Measurements from ENCODE around the gene LCOR. TPM values are rescaled to one million over a fixed set of nuclear protein-coding genes. Genes with fewer than 3 reads are reported as not detected.

Gene LCOR
- 10 to 100 TPM in 3 of 4 donors, 1 to 10 TPM in 1; 9.2 to 20.0 (median 14.6) TPM for total RNA-seq

GRCh38 chr10:96831867-96832720, at the start of gene LCOR:
Gene LCOR, plus strand, starts transcription at chr10:96832298. Its CDS starts 116,760 bp downstream, at chr10:96949058.
- in situ Hi-C loops (cut with MboI; ENCODE audit: low sequenced_read_pairs in 4 of 4), result loop anchor here in 2 of 4 donors (10.0 kb wide), 2 partner anchors 193 to 437 kb away; no protein-coding TSS in a partner anchor
- H3K27me3 ChIP-seq, result no peaks in the 10 kb centered on the region
- H3K4me1 ChIP-seq, result peaks cover 37 to 47% of the 10 kb centered on the region in 2 donors
- ATAC-seq, result peak; percentile 79 to 82
- peak within 1 kb of the TSS; percentile 81 to 90 (median 86) for H3K4me3 ChIP-seq
- H3K36me3 ChIP-seq, result no peaks in the 10 kb centered on the region
- no peaks in the 10 kb centered on the region for H3K9me3 ChIP-seq
- intact Hi-C loops (cut with DNase I; ENCODE audit: low total_unique reads), result loop anchor here (2.0 to 10.0 kb wide), 7 partner anchors 67 to 503 kb away; partner anchors contain the start of genes FRAT2, TLL2 and TM9SF3
- peak; percentile 71 to 82 for DNase-seq
- TF ChIP-seq POLR2A (IDR thresholded peaks at IDR 0.05) (peak; percentile 84 to 87), CTCF (IDR thresholded peaks at IDR 0.05 in 4 of 5, conservative IDR thresholded peaks at IDR 0.05 in 1 of 5) (peak in 1 of 5 experiments; percentile 28)
- H3K27ac ChIP-seq, result peak within 1 kb of the TSS; percentile 94 to 99 (median 98)

GRCh38 chr10:96784253-96784652, 47.8 kb upstream of the LCOR start:
- no peak for DNase-seq
- TF ChIP-seq POLR2A (IDR thresholded peaks at IDR 0.05), result no peak
- no peak for TF ChIP-seq CTCF (IDR thresholded peaks at IDR 0.05 in 4 of 5, conservative IDR thresholded peaks at IDR 0.05 in 1 of 5)
- intact Hi-C loops (cut with DNase I; ENCODE audit: low total_unique reads), result no loop called here
- ATAC-seq, result no peak
- no peak overlapping the region for H3K4me3 ChIP-seq
- in situ Hi-C loops (cut with MboI; ENCODE audit: low sequenced_read_pairs in 4 of 4), result no loop called here
- H3K27me3 ChIP-seq, result no peaks in the 10 kb centered on the region
- no peaks in the 10 kb centered on the region for H3K9me3 ChIP-seq
- H3K27ac ChIP-seq, result no peak overlapping the region
- no peaks in the 10 kb centered on the region for H3K4me1 ChIP-seq
- H3K36me3 ChIP-seq, result no peaks in the 10 kb centered on the region

DNA sequence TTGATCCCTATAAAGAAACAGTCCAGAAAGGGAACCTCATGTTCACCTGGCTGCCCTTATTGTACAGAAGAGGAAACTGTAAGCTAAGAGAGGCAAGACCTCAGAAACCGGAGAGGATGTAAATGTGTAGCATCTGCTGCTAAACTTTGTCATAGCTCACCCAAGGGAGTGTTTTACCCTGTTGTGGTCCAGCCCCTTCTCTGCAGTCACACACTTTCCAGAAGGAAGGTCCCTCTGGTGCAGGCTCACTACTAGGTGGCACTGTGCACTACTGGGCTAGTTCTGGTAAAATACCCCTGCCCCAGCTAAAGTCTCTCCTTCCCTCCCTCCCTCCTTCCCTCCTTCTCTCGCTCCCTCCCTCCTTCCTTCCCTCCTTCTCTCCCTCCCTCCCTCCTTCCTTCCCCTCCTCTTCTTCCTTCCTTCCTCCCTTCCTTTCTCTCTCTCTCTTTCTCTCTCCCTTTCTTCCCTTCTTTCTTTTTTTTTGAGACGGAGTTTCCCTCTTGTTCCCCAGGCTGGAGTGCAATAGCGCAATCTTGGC, 42.5 kb upstream of the LCOR start:
- no peak for ATAC-seq
- no peak for DNase-seq
- intact Hi-C loops (cut with DNase I; ENCODE audit: low total_unique reads), result no loop called here
- TF ChIP-seq POLR2A (IDR thresholded peaks at IDR 0.05) (no peak), CTCF (IDR thresholded peaks at IDR 0.05 in 4 of 5, conservative IDR thresholded peaks at IDR 0.05 in 1 of 5) (no peak)
- Histone ChIP-seq H3K36me3 (no peaks in the 10 kb centered on the region), H3K4me1 (no peaks in the 10 kb centered on the region), H3K27me3 (no peaks in the 10 kb centered on the region), H3K27ac (no peak overlapping the region), H3K9me3 (no peaks in the 10 kb centered on the region), H3K4me3 (no peak overlapping the region)
- in situ Hi-C loops (cut with MboI; ENCODE audit: low sequenced_read_pairs in 4 of 4), result no loop called here

GRCh38 chr10:96791902-96792301, 40.2 kb upstream of the LCOR start:
- in situ Hi-C loops (cut with MboI; ENCODE audit: low sequenced_read_pairs in 4 of 4), result no loop called here

More at GRCh38 chr10:96791902-96792301, 40.2 kb upstream of the LCOR start:
- H3K9me3 ChIP-seq, result no peaks in the 10 kb centered on the region
- no peaks in the 10 kb centered on the region for H3K36me3 ChIP-seq
- no peak for ATAC-seq
- no peak for TF ChIP-seq POLR2A (IDR thresholded peaks at IDR 0.05)
- no peak for TF ChIP-seq CTCF (IDR thresholded peaks at IDR 0.05 in 4 of 5, conservative IDR thresholded peaks at IDR 0.05 in 1 of 5)
- intact Hi-C loops (cut with DNase I; ENCODE audit: low total_unique reads), result no loop called here
- H3K4me1 ChIP-seq, result no peaks in the 10 kb centered on the region
- H3K27me3 ChIP-seq, result no peaks in the 10 kb centered on the region
- H3K27ac ChIP-seq, result no peak overlapping the region
- DNase-seq, result no peak
- no peak overlapping the region for H3K4me3 ChIP-seq
